CD8-positive, alpha-beta memory T cell (primary cell): ENCODE measurements around the gene ARRDC3. TPM values are rescaled to one million over a fixed set of nuclear protein-coding genes. Genes with fewer than 3 reads are reported as not detected.

Experiments used
- CTCF ChIA-PET: fragments of 350-600 bp; sonication (Branson Sonifier 250); formaldehyde crosslinking; loops from one replicate; lab custom pipeline; 2021; ENCODE audit warnings: antibody characterized with exemption; lab: Charles Lee
- POLR2A ChIA-PET: fragments of 350-600 bp; sonication (Branson Sonifier 250); formaldehyde crosslinking; loops from one replicate; lab custom pipeline; 2021; ENCODE audit warnings: antibody characterized with exemption; lab: Charles Lee
- DNase-seq, 5 donors: peaks; one replicate each; pipeline versions ENCODE4 v3.0.0 to v3.0.0-alpha.2; 2020 to 2022; ENCODE audit warnings: mixed read lengths in 1 of 5
- H3K27ac ChIP-seq: one replicate; pipeline ENCODE4 v1.7.0; 2013; ENCODE audit warnings: low read depth, mild to moderate bottlenecking, low read length, moderate library complexity
- H3K27me3 ChIP-seq: 2 replicates; pipeline ENCODE4 v1.7.0; 2013; ENCODE audit warnings: low read length, mild to moderate bottlenecking; ENCODE audit not compliant: insufficient read depth, poor library complexity, severe bottlenecking
- H3K36me3 ChIP-seq: 2 replicates; pipeline ENCODE4 v1.7.0; 2013; ENCODE audit warnings: mild to moderate bottlenecking, low read length, moderate library complexity; ENCODE audit not compliant: insufficient read depth
- H3K4me1 ChIP-seq: 2 replicates; pipeline ENCODE4 v1.7.0; 2013; ENCODE audit warnings: mild to moderate bottlenecking, low read length, moderate library complexity; ENCODE audit not compliant: insufficient read depth
- H3K4me3 ChIP-seq: 2 replicates; pipeline ENCODE4 v1.7.0; 2013; ENCODE audit warnings: mild to moderate bottlenecking, low read length
- H3K9me3 ChIP-seq: 2 replicates; pipeline ENCODE4 v1.7.0; 2013; ENCODE audit warnings: mild to moderate bottlenecking, low read length
- H3K27ac Mint-ChIP-seq, 8 donors: one replicate each; pipeline ENCODE4 v1.8.0; 2020 to 2021; ENCODE audit warnings: mixed read lengths in 8 of 8, mild to moderate bottlenecking in 6 of 8, inconsistent platforms in 3 of 8, moderate library complexity in 3 of 8
- H3K27me3 Mint-ChIP-seq, 2 donors: one replicate each; pipeline ENCODE4 v1.8.0; 2020 to 2021; ENCODE audit warnings: mixed read lengths in 2 of 2, mild to moderate bottlenecking in 1 of 2, moderate library complexity in 1 of 2
- H3K36me3 Mint-ChIP-seq, 3 donors: one replicate each; pipeline ENCODE4 v1.8.0; 2020 to 2021; ENCODE audit warnings: mixed read lengths in 3 of 3, inconsistent platforms in 1 of 3, mild to moderate bottlenecking in 1 of 3
- H3K4me1 Mint-ChIP-seq, 3 donors: one replicate each; pipeline ENCODE4 v1.8.0; 2020 to 2021; ENCODE audit warnings: mixed read lengths in 3 of 3, inconsistent platforms in 1 of 3, mild to moderate bottlenecking in 1 of 3
- H3K4me3 Mint-ChIP-seq, 7 donors: one replicate each; pipeline ENCODE4 v1.8.0; 2020 to 2021; ENCODE audit warnings: mixed read lengths in 7 of 7, mild to moderate bottlenecking in 6 of 7, moderate library complexity in 4 of 7, inconsistent platforms in 2 of 7
- H3K9me3 Mint-ChIP-seq, 5 donors: one replicate each; pipeline ENCODE4 v1.8.0; 2020 to 2022; ENCODE audit warnings: mixed read lengths in 5 of 5, mild to moderate bottlenecking in 3 of 5, moderate library complexity in 2 of 5, inconsistent platforms in 1 of 5
- polyA plus RNA-seq: library from polyadenylated mRNA; unstranded; fragments of 300-500 nt; fragmentation: Illumina TruSeq; gene quantifications from one replicate; pipeline ENCODE4 v1.2.3, GENCODE V29; 2021
- total RNA-seq, 2 experiments: library from RNA; stranded (reverse); gene quantifications; one replicate each; pipeline ENCODE4 v1.2.3, GENCODE V29; 2021

The ARRDC3 gene
- total and polyA plus RNA-seq, 3 experiments from 2014 or later: 30.3 to 54.4 (median 32.4) TPM

GRCh38 chr5:91419136-91419535 lies 36.0 kb upstream of the ARRDC3 start:
- ChIA-PET POLR2A (no interaction called here), CTCF (interaction anchor here (0.8 to 2.7 kb wide), 24 partner anchors 8 to 616 kb away, joined by 3 to 29 read pairs (median 4); partner anchors contain the start of gene ARRDC3)
- no peaks in the 10 kb centered on the region for H3K9me3 Mint-ChIP-seq
- Histone ChIP-seq H3K9me3 (no peaks in the 10 kb centered on the region), H3K27me3 (no peaks in the 10 kb centered on the region), H3K36me3 (no peaks in the 10 kb centered on the region), H3K4me3 (no peak overlapping the region), H3K4me1 (no peaks in the 10 kb centered on the region), H3K27ac (no peak overlapping the region)
- no peak for DNase-seq
- peak overlapping the region in 1 of 8 donors; percentile 7 for H3K27ac Mint-ChIP-seq
- H3K36me3 Mint-ChIP-seq: no peaks in the 10 kb centered on the region
- peaks cover 0 to 1% of the 10 kb centered on the region in 2 donors for H3K27me3 Mint-ChIP-seq
- H3K4me1 Mint-ChIP-seq: peaks cover 8 to 20% (median 15%) of the 10 kb centered on the region in 3 donors
- H3K4me3 Mint-ChIP-seq: no peak overlapping the region

GRCh38 chr5:91418158-91418557 lies 35.0 kb upstream of the ARRDC3 start:
- Histone ChIP-seq H3K9me3 (no peaks in the 10 kb centered on the region), H3K4me1 (no peaks in the 10 kb centered on the region), H3K36me3 (no peaks in the 10 kb centered on the region), H3K4me3 (no peak overlapping the region), H3K27me3 (no peaks in the 10 kb centered on the region), H3K27ac (no peak overlapping the region)
- Mint-ChIP-seq H3K27ac (no peak overlapping the region), H3K36me3 (no peaks in the 10 kb centered on the region), H3K4me3 (no peak overlapping the region), H3K4me1 (peaks cover 8 to 20% (median 15%) of the 10 kb centered on the region in 3 donors), H3K9me3 (no peaks in the 10 kb centered on the region), H3K27me3 (peaks cover 0 to 1% of the 10 kb centered on the region in 2 donors)
- POLR2A ChIA-PET: no interaction called here
- DNase-seq: no peak
- CTCF ChIA-PET: interaction anchor here (1.0 to 3.5 kb wide), 5 partner anchors 34 to 486 kb away, joined by 3 to 14 read pairs (median 3); no protein-coding TSS in a partner anchor

GRCh38 chr5:91417219-91417618 lies 34.1 kb upstream of the ARRDC3 start:
- no peaks in the 10 kb centered on the region for H3K9me3 ChIP-seq
- no peaks in the 10 kb centered on the region for H3K9me3 Mint-ChIP-seq
- POLR2A ChIA-PET: no interaction called here
- no peak overlapping the region for H3K27ac ChIP-seq
- no peaks in the 10 kb centered on the region for H3K36me3 ChIP-seq
- H3K4me3 ChIP-seq: no peak overlapping the region
- no peak for DNase-seq
- peaks cover 8 to 15% (median 15%) of the 10 kb centered on the region in 3 donors for H3K4me1 Mint-ChIP-seq
- CTCF ChIA-PET: interaction anchor here (1.0 to 3.5 kb wide), 4 partner anchors 33 to 198 kb away, joined by 3 to 10 read pairs (median 3); no protein-coding TSS in a partner anchor
- H3K36me3 Mint-ChIP-seq: no peaks in the 10 kb centered on the region
- no peaks in the 10 kb centered on the region for H3K27me3 ChIP-seq
- no peaks in the 10 kb centered on the region for H3K4me1 ChIP-seq
- H3K27ac Mint-ChIP-seq: peak overlapping the region in 1 of 8 donors; percentile 19
- H3K27me3 Mint-ChIP-seq: peaks cover 0 to 1% of the 10 kb centered on the region in 2 donors
- no peak overlapping the region for H3K4me3 Mint-ChIP-seq

- H3K36me3 ChIP-seq: no peaks in the 10 kb centered on the region
- POLR2A ChIA-PET: no interaction called here
- peaks cover 0 to 1% of the 10 kb centered on the region in 2 donors for H3K27me3 Mint-ChIP-seq
- no peak for DNase-seq
- CTCF ChIA-PET: interaction anchor here (3.5 kb wide), 1 partner anchor 32 kb away, joined by 10 read pairs; no protein-coding TSS in a partner anchor
- H3K4me1 Mint-ChIP-seq: peaks cover 4 to 15% (median 10%) of the 10 kb centered on the region in 3 donors
- no peaks in the 10 kb centered on the region for H3K4me1 ChIP-seq
- no peaks in the 10 kb centered on the region for H3K27me3 ChIP-seq
- H3K9me3 Mint-ChIP-seq: no peaks in the 10 kb centered on the region
- H3K9me3 ChIP-seq: no peaks in the 10 kb centered on the region
- no peak overlapping the region for H3K4me3 ChIP-seq
- H3K27ac Mint-ChIP-seq: no peak overlapping the region
- H3K4me3 Mint-ChIP-seq: no peak overlapping the region
- no peak overlapping the region for H3K27ac ChIP-seq
- H3K36me3 Mint-ChIP-seq: no peaks in the 10 kb centered on the region
These were observed 33.4 kb upstream of the ARRDC3 start for GRCh38 chr5:91416491-91416890.

GRCh38 chr5:91409304-91409703 lies 26.2 kb upstream of the ARRDC3 start:
- H3K36me3 ChIP-seq: no peaks in the 10 kb centered on the region
- no peak overlapping the region for H3K27ac ChIP-seq
- no peak for DNase-seq
- no peak overlapping the region for H3K4me3 Mint-ChIP-seq
- ChIA-PET POLR2A (no interaction called here), CTCF (interaction anchor here (1.1 to 2.0 kb wide), 2 partner anchors 10 to 13 kb away, joined by 3 to 4 read pairs; no protein-coding TSS in a partner anchor)
- H3K36me3 Mint-ChIP-seq: peaks cover 0 to 2% (median 0%) of the 10 kb centered on the region in 3 donors
- H3K27me3 Mint-ChIP-seq: no peaks in the 10 kb centered on the region
- no peaks in the 10 kb centered on the region for H3K9me3 Mint-ChIP-seq
- H3K4me3 ChIP-seq: no peak overlapping the region
- peak overlapping the region in 1 of 8 donors; percentile 55 for H3K27ac Mint-ChIP-seq
- no peaks in the 10 kb centered on the region for H3K4me1 ChIP-seq
- no peaks in the 10 kb centered on the region for H3K9me3 ChIP-seq
- H3K27me3 ChIP-seq: no peaks in the 10 kb centered on the region
- H3K4me1 Mint-ChIP-seq: no peaks in the 10 kb centered on the region

GRCh38 chr5:91408710-91409109 lies 25.6 kb upstream of the ARRDC3 start:
- POLR2A ChIA-PET: no interaction called here
- Mint-ChIP-seq H3K36me3 (peaks cover 0 to 3% (median 2%) of the 10 kb centered on the region in 3 donors), H3K27me3 (no peaks in the 10 kb centered on the region), H3K27ac (no peak overlapping the region), H3K4me3 (no peak overlapping the region), H3K9me3 (no peaks in the 10 kb centered on the region), H3K4me1 (no peaks in the 10 kb centered on the region)
- CTCF ChIA-PET: interaction anchor here (0.5 to 1.1 kb wide), 2 partner anchors 10 to 918 kb away, joined by 3 read pairs; no protein-coding TSS in a partner anchor
- Histone ChIP-seq H3K9me3 (no peaks in the 10 kb centered on the region), H3K27me3 (no peaks in the 10 kb centered on the region), H3K27ac (no peak overlapping the region), H3K4me1 (no peaks in the 10 kb centered on the region), H3K36me3 (no peaks in the 10 kb centered on the region), H3K4me3 (no peak overlapping the region)
- DNase-seq: no peak

GRCh38 chr5:91407204-91407603 lies 24.1 kb upstream of the ARRDC3 start:
- H3K27me3 Mint-ChIP-seq: no peaks in the 10 kb centered on the region
- H3K27me3 ChIP-seq: no peaks in the 10 kb centered on the region

GRCh38 chr5:91403438-91403837 lies 20.3 kb upstream of the ARRDC3 start:
- Mint-ChIP-seq H3K9me3 (no peaks in the 10 kb centered on the region), H3K27ac (no peak overlapping the region)
- CTCF ChIA-PET: interaction anchor here (1.8 kb wide), 1 partner anchor 16 kb away, joined by 9 read pairs; no protein-coding TSS in a partner anchor

More at GRCh38 chr5:91407204-91407603, 24.1 kb upstream of the ARRDC3 start:
- Histone ChIP-seq H3K27ac (no peak overlapping the region), H3K4me3 (no peak overlapping the region), H3K4me1 (no peaks in the 10 kb centered on the region), H3K9me3 (no peaks in the 10 kb centered on the region), H3K36me3 (no peaks in the 10 kb centered on the region)
- peaks cover 0 to 4% (median 2%) of the 10 kb centered on the region in 3 donors for H3K36me3 Mint-ChIP-seq
- H3K4me1 Mint-ChIP-seq: no peaks in the 10 kb centered on the region
- no peak for DNase-seq
- ChIA-PET CTCF (no interaction called here), POLR2A (no interaction called here)
- H3K27ac Mint-ChIP-seq: no peak overlapping the region
- no peaks in the 10 kb centered on the region for H3K9me3 Mint-ChIP-seq
- H3K4me3 Mint-ChIP-seq: no peak overlapping the region

More at GRCh38 chr5:91403438-91403837, 20.3 kb upstream of the ARRDC3 start:
- H3K4me3 Mint-ChIP-seq: no peak overlapping the region
- Histone ChIP-seq H3K4me3 (no peak overlapping the region), H3K9me3 (no peaks in the 10 kb centered on the region), H3K27ac (no peak overlapping the region), H3K4me1 (no peaks in the 10 kb centered on the region), H3K27me3 (no peaks in the 10 kb centered on the region), H3K36me3 (no peaks in the 10 kb centered on the region)
- POLR2A ChIA-PET: no interaction called here
- peaks cover 0 to 4% (median 2%) of the 10 kb centered on the region in 3 donors for H3K36me3 Mint-ChIP-seq
- H3K27me3 Mint-ChIP-seq: no peaks in the 10 kb centered on the region
- DNase-seq: no peak
- H3K4me1 Mint-ChIP-seq: no peaks in the 10 kb centered on the region
